ENCODE results near the gene VPS13D. TPM values are rescaled to one million over a fixed set of nuclear protein-coding genes. Genes with fewer than 3 reads are reported as not detected.

Gene VPS13D
- total RNA-seq, 1 donor from 2014 or later = 25.8 TPM

DNA sequence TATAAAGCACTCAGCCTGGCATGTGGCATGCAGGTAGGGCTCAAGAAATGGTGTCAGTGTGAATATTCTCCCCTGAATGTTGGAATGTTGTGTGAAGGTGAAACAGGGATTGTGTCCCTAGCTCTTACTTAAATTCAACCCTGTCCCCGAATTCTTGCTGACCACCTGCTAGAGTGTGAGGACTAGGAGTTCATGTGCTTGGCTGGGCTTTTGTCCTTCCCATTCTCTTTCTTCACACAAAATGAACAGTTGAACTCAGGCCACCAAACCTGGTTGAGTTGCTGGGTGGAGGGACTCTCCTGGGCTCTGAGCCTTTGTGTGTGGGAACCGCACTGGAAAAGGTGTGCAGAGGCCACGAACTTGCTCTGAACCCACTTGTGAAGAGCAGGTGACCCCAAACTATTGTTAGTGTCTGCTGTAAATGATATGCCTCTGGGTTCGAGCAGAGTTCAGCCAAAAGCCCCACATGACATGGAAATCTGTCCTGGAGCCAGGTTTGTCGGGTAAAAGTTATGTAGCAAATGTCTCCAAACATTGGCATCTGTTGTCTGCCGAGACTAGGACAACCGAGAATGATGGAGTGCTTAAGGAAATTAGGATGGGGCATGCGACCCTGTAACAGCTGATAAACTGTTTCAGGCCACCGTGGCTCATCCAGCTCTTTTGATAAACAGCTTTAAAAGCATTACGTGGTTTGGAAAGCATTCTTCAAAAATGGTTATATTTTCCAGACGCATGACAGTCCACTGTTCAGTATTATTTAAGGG, 243.9 kb downstream of the VPS13D start:
- no peaks in the 10 kb centered on the region for H3K27me3 ChIP-seq (ENCODE audit: control insufficient read depth, insufficient read depth, low read length)
- TF ChIP-seq CTCF (IDR thresholded peaks at IDR 0.05; ENCODE audit: insufficient read depth, low read length, severe bottlenecking) = no peak
- no peaks in the 10 kb centered on the region for H3K36me3 ChIP-seq (ENCODE audit: control insufficient read depth, insufficient read depth, low read length)
- no peak for FAIRE-seq
- DNase-seq (ENCODE audit: low read depth) = no peak
- no peak overlapping the region for H3K4me3 ChIP-seq (ENCODE audit: low read depth, low read length)

GRCh38 chr1:12475101-12475500, 245.3 kb downstream of the VPS13D start:
- Histone ChIP-seq H3K27me3 (ENCODE audit: control insufficient read depth, insufficient read depth, low read length) (no peaks in the 10 kb centered on the region), H3K36me3 (ENCODE audit: control insufficient read depth, insufficient read depth, low read length) (peaks cover 2% of the 10 kb centered on the region), H3K4me3 (ENCODE audit: low read depth, low read length) (no peak overlapping the region)
- no peak for TF ChIP-seq CTCF (IDR thresholded peaks at IDR 0.05; ENCODE audit: insufficient read depth, low read length, severe bottlenecking)
- FAIRE-seq = no peak
- DNase-seq (ENCODE audit: low read depth) = peak; percentile 34

DNA sequence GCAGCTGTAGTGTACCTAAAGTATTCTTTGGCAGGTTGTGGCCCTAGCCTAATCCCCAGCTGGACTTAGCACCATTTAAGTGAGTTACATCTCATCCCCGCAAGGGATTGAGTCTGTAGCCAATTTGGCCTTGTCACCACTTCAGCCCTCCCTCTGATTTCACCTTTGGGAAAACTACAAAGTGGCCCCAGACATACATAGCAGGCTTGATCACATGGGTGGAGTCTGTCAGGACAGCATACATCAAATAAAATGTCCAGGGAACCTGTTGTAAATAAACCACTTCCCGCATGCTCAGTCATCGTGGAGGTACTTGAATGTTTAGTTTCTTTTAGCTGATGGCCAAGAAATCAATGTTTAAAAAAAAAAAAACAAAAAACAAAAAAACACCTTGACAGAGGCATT, 245.7 kb downstream of the VPS13D start:
- Histone ChIP-seq H3K36me3 (ENCODE audit: control insufficient read depth, insufficient read depth, low read length) (peaks cover 2% of the 10 kb centered on the region), H3K27me3 (ENCODE audit: control insufficient read depth, insufficient read depth, low read length) (no peaks in the 10 kb centered on the region), H3K4me3 (ENCODE audit: low read depth, low read length) (no peak overlapping the region)
- FAIRE-seq (no peak), DNase-seq (ENCODE audit: low read depth) (no peak)
- no peak for TF ChIP-seq CTCF (IDR thresholded peaks at IDR 0.05; ENCODE audit: insufficient read depth, low read length, severe bottlenecking)

- FAIRE-seq = no peak
- H3K36me3 ChIP-seq (ENCODE audit: control insufficient read depth, insufficient read depth, low read length) = peaks cover 2% of the 10 kb centered on the region
- no peak overlapping the region for H3K4me3 ChIP-seq (ENCODE audit: low read depth, low read length)
- DNase-seq (ENCODE audit: low read depth) = no peak
- TF ChIP-seq CTCF (IDR thresholded peaks at IDR 0.05; ENCODE audit: insufficient read depth, low read length, severe bottlenecking) = no peak
- no peaks in the 10 kb centered on the region for H3K27me3 ChIP-seq (ENCODE audit: control insufficient read depth, insufficient read depth, low read length)
Measured at GRCh38 chr1:12475947-12476346, 246.1 kb downstream of the VPS13D start.

- DNase-seq (ENCODE audit: low read depth) (no peak), FAIRE-seq (no peak)
- H3K36me3 ChIP-seq (ENCODE audit: control insufficient read depth, insufficient read depth, low read length) = peaks cover 2% of the 10 kb centered on the region
- TF ChIP-seq CTCF (IDR thresholded peaks at IDR 0.05; ENCODE audit: insufficient read depth, low read length, severe bottlenecking) = no peak
- H3K4me3 ChIP-seq (ENCODE audit: low read depth, low read length) = no peak overlapping the region
- no peaks in the 10 kb centered on the region for H3K27me3 ChIP-seq (ENCODE audit: control insufficient read depth, insufficient read depth, low read length)
Measured at GRCh38 chr1:12477314-12477713, 247.5 kb downstream of the VPS13D start.

Measured in bronchial epithelial cell (primary cell).